Stimulated activated naive CD8-positive, alpha-beta T cell treated with anti-CD3 and anti-CD28 coated beads, Interleukin-15, Interleukin-2, amounts not matched to agents 100 ng/mL and 50 ng/mL, for 24 hours (primary cell): ENCODE results near the gene KCNE1.
"Not testable (repeated sequence)": the region's sequence is repeated elsewhere in the genome, so short reads cannot be mapped to it uniquely, and the experiment has no call there.

Experiments
- H3K27ac Mint-ChIP-seq: one replicate; pipeline ENCODE4 v1.8.0; 2021; ENCODE audit warnings: mild to moderate bottlenecking, mixed read lengths
- H3K27me3 Mint-ChIP-seq: one replicate; pipeline ENCODE4 v1.8.0; 2021; ENCODE audit warnings: mixed read lengths
- H3K36me3 Mint-ChIP-seq: one replicate; pipeline ENCODE4 v1.8.0; 2021; ENCODE audit warnings: low read depth, mixed read lengths
- H3K4me1 Mint-ChIP-seq: one replicate; pipeline ENCODE4 v1.8.0; 2021; ENCODE audit warnings: low read depth, mixed read lengths
- H3K4me3 Mint-ChIP-seq: one replicate; pipeline ENCODE4 v1.8.0; 2021; ENCODE audit warnings: mild to moderate bottlenecking, mixed read lengths
- H3K9me3 Mint-ChIP-seq: one replicate; pipeline ENCODE4 v1.8.0; 2021; ENCODE audit warnings: mixed read lengths

Gene KCNE1

DNA sequence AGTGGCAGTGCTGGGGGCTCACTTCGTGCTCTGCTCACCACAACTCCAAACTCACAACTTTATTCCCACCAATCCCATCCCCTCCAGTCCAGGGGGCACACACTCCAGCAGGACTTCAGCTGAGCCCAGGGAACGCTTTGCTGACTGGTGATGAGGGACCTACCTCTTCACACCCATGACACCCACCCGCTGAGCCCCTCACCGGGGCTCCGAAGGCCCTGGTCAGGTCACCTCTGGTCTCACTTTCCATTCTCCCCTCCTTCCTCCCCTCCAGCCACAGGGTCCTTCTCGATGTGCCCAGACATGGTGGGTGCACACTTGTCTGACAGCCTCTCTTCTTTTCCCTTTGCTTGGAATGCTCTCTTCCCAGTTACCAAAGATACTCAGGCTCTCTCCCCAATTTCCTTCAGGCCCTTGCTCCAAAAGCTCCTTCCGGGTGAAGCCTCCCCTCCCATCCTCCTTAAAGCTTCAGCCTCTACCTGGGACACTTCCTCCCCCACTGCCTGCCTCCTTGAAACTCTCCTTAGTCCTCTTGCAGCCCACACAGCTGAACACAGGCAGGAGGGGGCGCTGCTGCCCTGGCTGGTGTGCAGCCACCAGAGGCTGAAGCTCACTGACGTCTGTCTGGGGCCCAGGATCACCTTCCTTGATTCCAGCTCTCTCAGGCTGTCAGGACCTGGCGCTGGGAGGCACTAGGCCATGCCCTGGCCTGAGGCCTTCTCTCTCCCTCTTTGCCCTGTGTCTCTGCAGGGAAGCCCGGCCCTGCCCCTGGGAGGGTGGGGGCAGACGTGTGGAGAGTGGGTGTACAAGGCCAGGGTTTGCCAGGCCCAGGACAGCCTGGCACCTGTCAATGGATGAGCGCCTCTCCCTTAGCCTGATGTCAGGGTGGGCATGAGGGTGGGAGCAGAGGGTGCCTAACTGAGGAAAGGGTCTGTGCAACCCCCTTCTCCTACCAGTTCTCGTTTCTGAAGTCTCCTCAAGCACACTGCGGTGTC is 1.6 kb downstream of the KCNE1 start:
- Mint-ChIP-seq H3K9me3 (no peaks in the 10 kb centered on the region), H3K27ac (peak overlapping the region; percentile 49), H3K4me3 (no peak overlapping the region), H3K36me3 (no peaks in the 10 kb centered on the region), H3K27me3 (no peaks in the 10 kb centered on the region), H3K4me1 (peaks cover 11% of the 10 kb centered on the region)

DNA sequence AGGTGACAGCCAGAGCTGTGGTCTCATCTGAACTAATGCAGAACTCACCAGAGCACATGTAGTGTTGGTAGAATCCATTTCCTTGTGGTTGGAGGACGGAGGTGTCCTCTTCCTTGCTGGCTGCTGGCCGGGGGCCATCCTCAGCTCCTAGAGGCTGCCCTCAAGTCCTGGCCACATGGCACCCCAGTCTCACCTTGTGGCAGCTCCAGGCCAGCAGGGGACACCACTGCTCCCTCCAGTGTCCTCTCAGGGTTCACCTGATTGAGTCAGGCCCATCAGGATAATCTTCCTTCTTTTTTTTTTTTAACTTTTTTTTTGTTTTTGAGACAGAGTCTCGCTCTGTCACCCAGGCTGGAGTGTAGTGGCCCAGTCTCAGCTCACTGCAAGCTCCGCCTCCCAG is 2.9 kb downstream of the KCNE1 start:
- no peak overlapping the region for H3K4me3 Mint-ChIP-seq
- H3K27me3 Mint-ChIP-seq, result peaks cover 7% of the 10 kb centered on the region
- peaks cover 3% of the 10 kb centered on the region for H3K4me1 Mint-ChIP-seq
- H3K9me3 Mint-ChIP-seq, result no peaks in the 10 kb centered on the region
- no peak overlapping the region for H3K27ac Mint-ChIP-seq
- H3K36me3 Mint-ChIP-seq, result no peaks in the 10 kb centered on the region

DNA sequence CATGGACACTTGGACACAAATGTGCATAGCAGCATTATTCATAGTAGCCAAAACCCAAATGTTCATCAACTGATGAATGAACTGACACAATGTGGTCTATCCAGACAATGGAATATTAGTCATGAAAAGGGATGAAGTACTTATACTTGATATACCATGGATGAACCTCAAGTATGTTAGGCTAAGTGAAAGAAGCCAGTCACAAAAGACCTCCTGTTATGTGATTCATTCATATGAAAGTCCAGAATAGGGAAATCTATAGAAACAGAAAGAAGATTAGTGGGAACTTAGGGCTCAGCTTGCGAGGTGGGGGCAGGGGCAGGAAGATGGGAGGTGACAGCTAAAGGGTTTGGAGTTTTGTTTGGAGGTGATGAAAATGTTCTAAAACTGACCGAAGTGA is 7.4 kb downstream of the KCNE1 start:
- H3K4me3 Mint-ChIP-seq, result no peak overlapping the region
- H3K27ac Mint-ChIP-seq, result no peak overlapping the region

DNA sequence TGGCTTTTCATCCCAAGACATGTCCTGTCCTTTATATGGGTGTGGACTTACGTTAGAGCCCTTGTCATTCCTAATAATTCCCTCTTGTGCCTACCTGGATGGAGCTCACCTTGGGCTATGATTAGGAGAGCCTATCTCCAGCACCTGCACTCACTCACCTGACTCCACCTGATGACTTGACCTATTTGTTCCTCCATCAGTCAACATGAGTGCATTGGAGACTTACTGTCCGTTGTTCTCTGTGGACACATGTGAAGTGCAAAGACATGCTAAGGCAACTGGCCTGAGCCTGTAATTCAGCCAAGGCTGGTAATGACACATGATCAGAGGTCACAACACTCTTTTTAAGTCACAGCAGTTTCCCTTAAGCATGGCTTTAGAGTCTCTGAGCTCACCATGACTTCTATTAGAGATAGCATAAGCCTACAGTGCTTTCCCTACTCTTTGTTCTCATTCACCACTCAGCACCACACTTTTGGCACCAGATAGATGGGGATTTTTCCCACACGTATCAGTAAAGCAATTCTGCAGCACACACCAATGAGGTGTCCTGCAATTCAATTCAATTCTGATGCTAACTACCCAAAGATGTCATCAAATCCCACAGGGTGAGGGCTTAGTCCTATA is 9.4 kb downstream of the KCNE1 start:
- Mint-ChIP-seq H3K4me3 (no peak overlapping the region), H3K36me3 (no peaks in the 10 kb centered on the region), H3K9me3 (peaks cover 17% of the 10 kb centered on the region), H3K4me1 (peaks cover 3% of the 10 kb centered on the region), H3K27me3 (peaks cover 24% of the 10 kb centered on the region), H3K27ac (no peak overlapping the region)

More for the DNA sequence above, 7.4 kb downstream of the KCNE1 start:
- Mint-ChIP-seq H3K9me3 (no peaks in the 10 kb centered on the region), H3K27me3 (peaks cover 19% of the 10 kb centered on the region), H3K36me3 (no peaks in the 10 kb centered on the region), H3K4me1 (peaks cover 3% of the 10 kb centered on the region)

DNA sequence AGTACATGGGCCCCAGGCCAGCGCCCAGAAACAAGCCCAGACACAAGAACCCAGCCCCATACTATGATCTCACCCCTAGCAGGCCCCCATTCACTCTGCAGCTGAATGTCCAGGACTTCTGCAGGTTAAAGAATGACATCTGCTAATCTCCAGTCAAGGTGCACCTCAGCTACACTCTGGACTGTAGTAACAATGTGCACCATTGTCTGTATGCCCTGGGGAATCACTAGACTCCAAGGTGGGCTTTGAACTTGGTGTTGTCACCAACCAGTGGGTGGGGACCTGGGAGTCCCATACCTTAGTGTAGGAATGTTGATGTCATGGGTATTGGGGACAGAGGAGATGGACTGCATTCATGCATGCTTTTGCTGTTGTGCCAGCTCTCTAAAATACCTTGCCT is 10.3 kb downstream of the KCNE1 start:
- Mint-ChIP-seq H3K27ac (no peak overlapping the region), H3K36me3 (no peaks in the 10 kb centered on the region), H3K4me3 (no peak overlapping the region), H3K27me3 (peaks cover 27% of the 10 kb centered on the region), H3K4me1 (peaks cover 3% of the 10 kb centered on the region), H3K9me3 (peaks cover 24% of the 10 kb centered on the region)

DNA sequence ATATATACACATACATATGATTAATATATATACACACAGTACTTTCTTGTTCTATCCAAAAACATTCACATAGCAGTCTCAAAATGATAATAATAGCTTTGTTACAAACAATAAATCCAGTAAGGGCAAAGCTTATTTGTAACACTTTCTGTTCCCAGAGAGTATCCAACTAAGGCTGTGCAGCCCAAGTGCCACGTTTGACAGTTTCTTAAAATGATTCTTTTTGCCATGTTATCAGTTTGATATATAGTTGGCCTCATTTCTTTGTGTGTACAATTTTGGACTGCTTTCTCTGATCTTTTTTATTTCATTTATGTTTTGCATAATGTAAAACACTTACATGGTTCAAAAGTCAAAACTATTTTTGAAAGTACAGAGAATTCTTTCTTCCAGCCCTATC is 11.8 kb downstream of the KCNE1 start:
- H3K27me3 Mint-ChIP-seq, result peaks cover 27% of the 10 kb centered on the region
- H3K27ac Mint-ChIP-seq, result no peak overlapping the region
- H3K36me3 Mint-ChIP-seq, result no peaks in the 10 kb centered on the region
- no peak overlapping the region for H3K4me3 Mint-ChIP-seq
- peaks cover 30% of the 10 kb centered on the region for H3K9me3 Mint-ChIP-seq
- H3K4me1 Mint-ChIP-seq, result peaks cover 3% of the 10 kb centered on the region

DNA sequence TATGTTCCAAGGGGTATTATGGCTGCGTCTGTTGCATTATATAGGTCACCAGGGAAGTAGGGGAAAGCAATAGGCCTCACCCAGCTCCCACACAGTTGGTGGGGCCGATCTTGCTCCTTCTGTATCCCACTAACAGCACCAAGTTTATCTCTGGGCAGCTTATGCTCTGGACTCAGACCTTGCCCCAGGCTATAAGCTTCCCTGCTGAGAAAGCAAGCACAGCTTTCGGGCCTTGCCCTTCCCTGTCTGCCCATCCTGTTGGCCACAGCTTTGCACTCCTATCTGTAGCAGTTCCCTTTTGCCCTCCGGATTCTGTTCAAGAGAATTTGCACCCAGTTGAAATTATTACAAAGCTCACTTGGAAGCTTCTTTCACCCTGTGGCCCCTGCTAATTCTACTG is 12.9 kb downstream of the KCNE1 start:
- no peaks in the 10 kb centered on the region for H3K36me3 Mint-ChIP-seq
- peaks cover 30% of the 10 kb centered on the region for H3K9me3 Mint-ChIP-seq
- no peak overlapping the region for H3K27ac Mint-ChIP-seq
- H3K4me1 Mint-ChIP-seq, result no peaks in the 10 kb centered on the region
- H3K4me3 Mint-ChIP-seq, result no peak overlapping the region
- peaks cover 21% of the 10 kb centered on the region for H3K27me3 Mint-ChIP-seq

DNA sequence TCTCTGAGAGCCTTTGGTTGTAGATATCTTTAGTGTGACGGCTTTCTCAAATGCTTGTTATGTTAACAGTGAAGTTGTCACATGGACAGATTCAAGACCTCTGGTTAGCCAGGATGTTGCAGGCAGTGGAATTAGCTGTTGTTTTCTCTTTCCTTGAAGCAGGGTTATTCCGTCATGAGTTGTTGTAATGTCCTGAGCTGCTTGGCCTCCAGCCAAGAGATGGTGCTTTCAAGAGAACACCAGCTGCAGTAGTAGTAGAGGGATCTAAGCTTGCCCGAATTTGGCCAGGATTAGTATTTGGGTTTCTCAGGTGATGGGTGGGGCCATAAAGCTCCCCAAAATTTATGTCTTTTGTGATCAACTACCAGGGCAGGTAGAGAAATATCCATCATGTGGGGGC is 13.4 kb downstream of the KCNE1 start:
- H3K27ac Mint-ChIP-seq, result no peak overlapping the region
- no peaks in the 10 kb centered on the region for H3K36me3 Mint-ChIP-seq
- H3K9me3 Mint-ChIP-seq, result peaks cover 30% of the 10 kb centered on the region
- no peak overlapping the region for H3K4me3 Mint-ChIP-seq
- H3K4me1 Mint-ChIP-seq, result no peaks in the 10 kb centered on the region
- H3K27me3 Mint-ChIP-seq, result peaks cover 16% of the 10 kb centered on the region

DNA sequence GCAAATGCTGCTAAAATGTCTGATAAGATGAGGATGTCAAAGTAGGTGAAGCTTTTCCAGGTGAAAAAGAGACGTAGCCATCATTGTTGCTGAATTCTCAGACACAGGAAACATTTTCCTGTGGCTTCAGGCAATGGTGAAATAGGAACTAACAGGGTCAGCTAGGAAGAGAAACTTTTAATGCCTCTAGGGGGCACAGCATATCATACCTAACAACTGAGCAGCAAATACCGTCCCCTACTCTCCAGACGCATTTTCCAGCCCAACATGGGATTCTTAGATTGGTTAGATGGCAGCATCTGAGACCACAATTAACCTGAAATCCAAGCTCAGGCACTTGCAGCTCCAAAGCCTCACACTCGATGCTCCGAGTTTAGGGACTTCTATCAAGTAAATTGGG is 28.2 kb downstream of the KCNE1 start:
- not testable (repeated sequence) for H3K27me3 Mint-ChIP-seq, H3K4me3 Mint-ChIP-seq, H3K4me1 Mint-ChIP-seq, H3K36me3 Mint-ChIP-seq, H3K9me3 Mint-ChIP-seq, H3K27ac Mint-ChIP-seq

DNA sequence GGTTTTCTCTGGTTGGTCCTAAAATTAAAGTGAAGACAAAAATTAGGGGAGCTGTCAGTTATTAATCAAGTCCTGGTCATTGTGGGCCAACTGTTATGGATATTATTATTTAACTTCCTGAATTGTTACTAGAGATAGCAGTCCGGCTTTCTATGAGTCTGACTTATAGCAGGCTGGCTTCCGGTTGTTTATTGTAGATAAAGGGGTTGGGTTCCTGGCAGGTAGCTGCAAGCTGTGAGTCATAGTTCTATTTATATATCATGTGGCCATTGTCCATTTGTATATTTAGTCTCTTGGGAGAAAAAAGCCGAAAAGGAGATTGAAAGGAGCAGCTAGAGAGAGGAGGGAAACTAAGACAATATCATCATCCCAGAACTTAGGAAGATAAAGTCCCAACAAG is 28.6 kb downstream of the KCNE1 start:
- not testable (repeated sequence) for H3K4me3 Mint-ChIP-seq, H3K4me1 Mint-ChIP-seq, H3K27me3 Mint-ChIP-seq, H3K36me3 Mint-ChIP-seq, H3K9me3 Mint-ChIP-seq, H3K27ac Mint-ChIP-seq

DNA sequence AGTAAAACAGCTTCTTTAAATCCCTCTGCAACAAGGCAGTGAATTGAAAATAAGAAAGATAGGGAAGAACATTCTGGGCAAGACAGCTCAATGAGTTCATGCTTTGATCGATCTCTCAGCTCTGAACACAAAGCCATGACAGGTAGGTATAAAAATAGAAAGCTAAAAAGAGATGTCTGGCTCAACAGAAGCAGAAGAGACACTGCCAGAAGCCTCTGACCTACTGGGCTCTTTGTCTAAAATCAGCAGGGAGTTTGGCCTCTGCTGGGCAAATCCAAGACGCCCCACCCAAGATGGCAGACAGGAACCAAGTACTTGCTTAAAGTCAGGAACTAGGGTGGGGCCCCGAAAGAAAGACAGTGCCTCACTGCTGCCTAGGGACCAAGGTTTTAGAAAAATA is 44.7 kb downstream of the KCNE1 start:
- H3K9me3 Mint-ChIP-seq, H3K36me3 Mint-ChIP-seq, H3K4me1 Mint-ChIP-seq, H3K27ac Mint-ChIP-seq, H3K4me3 Mint-ChIP-seq, H3K27me3 Mint-ChIP-seq: not testable (repeated sequence)

DNA sequence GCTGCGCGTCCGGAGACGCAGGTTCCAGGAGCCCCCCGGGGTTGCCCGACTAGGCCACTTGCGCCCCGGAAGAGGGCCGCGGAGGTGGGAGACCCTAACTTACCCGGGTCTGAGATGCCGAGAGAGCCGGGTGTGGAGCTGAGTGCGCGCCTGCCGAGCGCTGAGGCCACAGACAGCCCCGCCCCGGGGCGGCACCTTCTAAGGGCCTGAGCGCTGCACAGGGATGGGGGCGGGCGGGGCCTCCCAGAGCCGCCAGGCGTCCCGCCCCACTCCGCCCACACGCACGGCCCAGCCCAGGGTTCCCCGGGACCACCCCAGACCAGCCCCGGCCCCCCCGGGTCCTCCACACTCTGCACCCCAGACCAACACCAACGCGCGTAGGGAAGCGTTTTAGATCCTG is 52.6 kb downstream of the KCNE1 start:
- not testable (repeated sequence) for H3K9me3 Mint-ChIP-seq, H3K27ac Mint-ChIP-seq, H3K4me1 Mint-ChIP-seq, H3K27me3 Mint-ChIP-seq, H3K4me3 Mint-ChIP-seq, H3K36me3 Mint-ChIP-seq

DNA sequence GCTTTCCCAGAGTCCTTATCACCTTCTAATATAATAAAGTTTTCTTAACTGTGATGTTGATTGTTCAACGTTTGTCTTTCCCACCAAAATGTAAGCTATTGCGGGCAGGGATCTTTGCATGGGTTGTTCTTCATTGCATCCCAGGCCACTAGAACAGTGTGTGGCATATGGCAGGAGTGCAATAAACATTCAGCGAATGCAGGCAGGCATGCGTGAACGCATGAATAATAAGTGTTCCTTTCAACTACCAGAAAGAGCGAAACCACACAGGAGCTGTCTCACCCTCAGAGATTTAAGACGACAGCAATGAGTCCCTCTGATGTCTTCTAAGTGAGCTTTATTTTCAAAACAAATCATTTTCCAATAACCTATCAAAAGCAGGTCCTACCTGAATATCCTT is 53.7 kb downstream of the KCNE1 start:
- not testable (repeated sequence) for H3K4me1 Mint-ChIP-seq, H3K36me3 Mint-ChIP-seq, H3K27ac Mint-ChIP-seq, H3K9me3 Mint-ChIP-seq, H3K4me3 Mint-ChIP-seq, H3K27me3 Mint-ChIP-seq

DNA sequence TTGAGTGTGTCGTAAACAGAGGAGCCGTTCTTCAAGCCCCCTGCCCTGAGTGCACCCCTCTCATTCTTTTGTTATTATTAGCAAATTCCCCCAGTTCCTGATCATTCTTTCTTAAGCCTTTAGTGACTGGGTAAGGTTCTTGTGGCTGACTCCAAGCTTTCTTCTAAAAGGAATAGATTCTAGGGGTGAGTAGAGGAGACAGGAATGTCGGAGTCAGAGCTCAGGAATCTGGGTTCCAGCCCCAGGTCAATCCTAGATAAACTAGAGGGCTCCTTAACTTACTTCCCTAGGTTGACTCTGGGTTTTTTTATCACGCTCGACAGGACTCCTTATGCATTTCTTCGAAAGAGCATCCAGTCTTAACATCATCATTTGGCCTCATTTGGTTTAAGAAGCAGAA is 55.8 kb downstream of the KCNE1 start:
- not testable (repeated sequence) for H3K9me3 Mint-ChIP-seq, H3K27ac Mint-ChIP-seq, H3K4me3 Mint-ChIP-seq, H3K4me1 Mint-ChIP-seq, H3K36me3 Mint-ChIP-seq, H3K27me3 Mint-ChIP-seq

DNA sequence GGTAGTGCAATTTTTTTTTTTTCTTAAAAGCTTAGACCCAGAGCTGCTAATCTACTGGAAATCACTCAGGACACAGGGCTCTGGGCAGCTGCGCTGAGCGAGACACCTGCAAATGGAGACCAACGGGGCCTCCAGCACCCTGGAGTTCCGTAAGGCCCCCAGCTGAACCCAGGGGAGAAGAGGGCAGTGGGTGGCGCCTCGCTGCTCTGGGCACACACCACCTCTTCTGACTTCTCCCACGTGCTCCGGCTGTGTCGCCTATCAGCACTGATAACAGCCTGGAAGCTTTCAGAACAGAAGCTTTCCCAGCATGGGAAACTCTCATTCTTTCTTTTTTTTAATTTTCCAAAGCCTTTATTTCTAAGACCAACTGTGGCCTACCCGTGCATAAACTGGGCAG is 56.4 kb downstream of the KCNE1 start:
- H3K4me1 Mint-ChIP-seq, H3K27ac Mint-ChIP-seq, H3K27me3 Mint-ChIP-seq, H3K4me3 Mint-ChIP-seq, H3K36me3 Mint-ChIP-seq, H3K9me3 Mint-ChIP-seq: not testable (repeated sequence)

DNA sequence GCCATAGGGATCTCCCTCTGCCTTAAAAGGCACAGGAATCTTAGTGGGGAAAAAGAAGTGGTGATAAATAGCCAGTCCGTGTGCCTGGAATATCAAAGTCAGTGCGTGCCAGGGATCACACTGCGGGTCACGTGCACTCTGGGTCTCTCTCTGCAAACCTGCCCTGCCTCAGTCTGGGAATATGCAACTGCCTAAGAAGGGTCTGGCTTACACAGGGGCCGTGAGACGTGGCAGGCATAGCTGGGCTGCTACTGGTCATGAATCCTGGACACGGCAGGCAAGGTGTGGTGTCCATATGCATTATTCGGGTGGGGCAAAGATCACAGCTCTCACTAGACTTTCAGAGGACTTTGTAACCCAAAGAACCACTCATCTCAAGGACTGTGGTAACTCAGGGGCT is 65.0 kb downstream of the KCNE1 start:
- H3K27ac Mint-ChIP-seq, H3K36me3 Mint-ChIP-seq, H3K27me3 Mint-ChIP-seq, H3K4me1 Mint-ChIP-seq, H3K4me3 Mint-ChIP-seq, H3K9me3 Mint-ChIP-seq: not testable (repeated sequence)
